Endothelial cell of umbilical vein (primary cell): ENCODE measurements around the gene TSHB. TPM values are rescaled to one million over a fixed set of nuclear protein-coding genes. Genes with fewer than 3 reads are reported as not detected.

Experiments
- BruUV-seq: library from RNA; stranded (reverse); fragments of 400-500 nt; replicated peaks from 2 replicates; lab custom pipeline; 2021; lab: Mats Ljungman, UMichigan
- CTCF ChIA-PET: fragments of 300-600, 350-600 bp; sonication (Branson Sonifier 250); formaldehyde crosslinking; loops from one replicate; lab custom pipeline; 2021; ENCODE audit warnings: antibody characterized with exemption, inconsistent platforms; lab: Charles Lee
- POLR2A ChIA-PET: fragments of 300-600, 350-600 bp; sonication (Branson Sonifier 250); formaldehyde crosslinking; loops from one replicate; lab custom pipeline; 2021; ENCODE audit warnings: antibody characterized with exemption, inconsistent platforms; lab: Charles Lee
- DNase-seq: peaks from one replicate; pipeline ENCODE4 v3.0.0-alpha.2; 2011; ENCODE audit warnings: low read depth, low spot score
- FAIRE-seq: peaks from 2 replicates; lab custom pipeline; 2011; peaks lifted over from hg19 to GRCh38; lab: Jason Lieb, UNC
- H2AFZ ChIP-seq: 2 replicates; pipeline ENCODE4 v1.6.0; 2012; ENCODE audit warnings: low read depth, low read length, control low read depth, inconsistent platforms
- H3K27ac ChIP-seq: 2 replicates; pipeline ENCODE4 v1.5.1; 2011; ENCODE audit warnings: low read depth, mild to moderate bottlenecking, control low read depth, low read length, moderate library complexity; ENCODE audit not compliant: insufficient read depth
- H3K27me3 ChIP-seq, 2 experiments: 2 replicates each; pipeline versions ENCODE4 v1.6.0 to v1.6.1; 2011; ENCODE audit warnings: low read length in 2 of 2, mixed read lengths in 1 of 2; ENCODE audit not compliant: control insufficient read depth in 2 of 2, insufficient read depth in 2 of 2
- H3K36me3 ChIP-seq, 2 experiments: 2 replicates in 1 of 2; 3 replicates in 1 of 2; pipeline ENCODE4 v1.5.1; 2011; ENCODE audit warnings: low read length in 2 of 2, mild to moderate bottlenecking in 1 of 2, moderate library complexity in 1 of 2; ENCODE audit not compliant: control insufficient read depth in 2 of 2, insufficient read depth in 2 of 2; ENCODE audit errors: extremely low read depth in 1 of 2
- H3K4me1 ChIP-seq: 3 replicates; pipeline ENCODE4 v1.5.1; 2011; ENCODE audit warnings: mild to moderate bottlenecking, low read length; ENCODE audit not compliant: control insufficient read depth, insufficient read depth; ENCODE audit errors: extremely low read depth
- H3K4me2 ChIP-seq: 2 replicates; pipeline ENCODE4 v1.6.1; 2011; ENCODE audit warnings: low read length, control low read depth, mixed read lengths; ENCODE audit not compliant: insufficient read depth
- H3K4me3 ChIP-seq, 3 experiments: fragments of 200-600 bp in 1 of 3; sonication (generic), shearing (Covaris generic) in 1 of 3; replicated peaks in 1 of 3; 2 replicates each; pipeline ENCODE4 v1.5.1; 2011 to 2016; ENCODE audit warnings: control low read depth in 3 of 3, low read length in 3 of 3, mild to moderate bottlenecking in 2 of 3, inconsistent platforms in 1 of 3, low read depth in 1 of 3, moderate library complexity in 1 of 3; ENCODE audit not compliant: insufficient read depth in 1 of 3
- H3K79me2 ChIP-seq: 2 replicates; pipeline ENCODE4 v1.6.0; 2012; ENCODE audit warnings: low read length, inconsistent platforms; ENCODE audit not compliant: control insufficient read depth, insufficient read depth
- H3K9ac ChIP-seq: replicated peaks from 2 replicates; pipeline ENCODE3; 2011; ENCODE audit warnings: low read length, control low read depth; ENCODE audit not compliant: insufficient read depth; ENCODE audit errors: extremely low read depth
- H3K9me1 ChIP-seq: replicated peaks from 3 replicates; pipeline ENCODE4 v1.6.0; 2011; ENCODE audit warnings: mild to moderate bottlenecking, low read length; ENCODE audit not compliant: control insufficient read depth, insufficient read depth; ENCODE audit errors: extremely low read depth
- H3K9me3 ChIP-seq: replicated peaks from 2 replicates; pipeline ENCODE4 v1.5.1; 2012; ENCODE audit warnings: low read length, inconsistent platforms; ENCODE audit not compliant: control insufficient read depth, insufficient read depth
- H4K20me1 ChIP-seq: replicated peaks from 2 replicates; pipeline ENCODE3; 2011; ENCODE audit warnings: mild to moderate bottlenecking, low read length; ENCODE audit not compliant: control insufficient read depth, insufficient read depth; ENCODE audit errors: extremely low read depth
- EZH2 ChIP-seq: IDR thresholded peaks from 2 replicates; pipeline ENCODE4 v1.6.1; 2012; ENCODE audit warnings: borderline replicate concordance, low read depth, mild to moderate bottlenecking, moderate library complexity, low read length, inconsistent platforms; ENCODE audit not compliant: severe bottlenecking
- FOS ChIP-seq: IDR thresholded peaks from 2 replicates; pipeline ENCODE4 v1.6.1; 2011; ENCODE audit warnings: mild to moderate bottlenecking, low read length, moderate library complexity, borderline replicate concordance; ENCODE audit not compliant: insufficient read depth
- GATA2 ChIP-seq: IDR thresholded peaks from 2 replicates; pipeline ENCODE4 v1.7.0; 2011; ENCODE audit warnings: low read depth, mild to moderate bottlenecking, moderate library complexity, mixed read lengths, low read length; ENCODE audit not compliant: insufficient read length, insufficient read depth
- JUN ChIP-seq: IDR thresholded peaks from 2 replicates; pipeline ENCODE4 v1.6.1; 2011; ENCODE audit warnings: borderline replicate concordance, low read depth; ENCODE audit not compliant: insufficient read length, insufficient read depth
- MAX ChIP-seq: IDR thresholded peaks from 2 replicates; pipeline ENCODE4 v1.6.1; 2011; ENCODE audit not compliant: insufficient read depth, insufficient read length
- MYC ChIP-seq: IDR thresholded peaks from one replicate; pipeline ENCODE4 v1.6.1; 2011; ENCODE audit warnings: mild to moderate bottlenecking, low read depth, low read length
- POLR2A ChIP-seq: IDR thresholded peaks from 2 replicates; pipeline ENCODE4 v1.6.1; 2012; ENCODE audit warnings: low read depth, mild to moderate bottlenecking, control low read depth, low read length
- POLR2AphosphoS5 ChIP-seq: IDR thresholded peaks from 2 replicates; pipeline ENCODE4 v1.6.1; 2012; ENCODE audit warnings: low read depth, mild to moderate bottlenecking, control low read depth, low read length, moderate library complexity; ENCODE audit not compliant: insufficient read depth
- dilution Hi-C: fragments of 300-500 bp; cut with MboI; formaldehyde crosslinking; loops from one replicate; pipeline ENCODE4 v1.15.0; 2019; ENCODE audit warnings: low sequenced_read_pairs; ENCODE audit not compliant: extremely low pct_ligation_motif_present
- intact Hi-C: fragments of 100-400 bp; cut with micrococcal nuclease; formaldehyde crosslinking; loops from one replicate; pipeline ENCODE4 v1.10.0; 2022
- polyA plus RNA-seq, 4 experiments: library from polyadenylated mRNA; depleted of rRNA in 3 of 4; stranded (reverse) in 3 of 4; unstranded in 1 of 4; fragments of >200 nt; gene quantifications; 2 replicates each; pipeline versions ENCODE4 v1.2.1 to v1.2.3, GENCODE V29; 2011 to 2012; ENCODE audit warnings: missing spikeins in 1 of 4
- total RNA-seq: library from RNA; stranded (reverse); gene quantifications from 2 replicates; pipeline ENCODE4 v1.2.3, GENCODE V29; 2021
- TF ChIP-seq, protein P1 (sequence below), 2 donors: IDR thresholded peaks; 1 replicate in 1 of 2; 2 replicates in 1 of 2; pipeline ENCODE4 v1.5.1; 2011; ENCODE audit warnings: low read length in 2 of 2, mild to moderate bottlenecking in 2 of 2, moderate library complexity in 2 of 2, control low read depth in 1 of 2, inconsistent platforms in 1 of 2, low read depth in 1 of 2; ENCODE audit not compliant: insufficient read depth in 1 of 2; ENCODE audit errors: extremely low read depth in 1 of 2

Gene TSHB
- total and polyA plus RNA-seq, 2 donors (not counting 3 experiments of a cell fraction or from before 2014, with no cell fraction given) = not detected

- Histone ChIP-seq H3K27me3 (peaks cover 5 to 8% of the 10 kb centered on the region in 2 experiments), H3K9me1 (no peaks in the 10 kb centered on the region), H4K20me1 (no peaks in the 10 kb centered on the region), H3K79me2 (no peaks in the 10 kb centered on the region), H3K27ac (no peak overlapping the region), H2AFZ (no peak overlapping the region), H3K9ac (no peak overlapping the region), H3K4me2 (no peak overlapping the region), H3K4me3 (no peak overlapping the region), H3K4me1 (no peaks in the 10 kb centered on the region), H3K36me3 (no peaks in the 10 kb centered on the region), H3K9me3 (no peaks in the 10 kb centered on the region)
- intact Hi-C loops = no loop called here
- CTCF ChIA-PET = interaction anchor here (0.7 kb wide), 1 partner anchor 20 kb away, joined by 3 read pairs; no protein-coding TSS in a partner anchor
- dilution Hi-C loops = no loop called here
- DNase-seq (no peak), FAIRE-seq (no peak)
- POLR2A ChIA-PET = no interaction called here
- TF ChIP-seq, protein P1, sequence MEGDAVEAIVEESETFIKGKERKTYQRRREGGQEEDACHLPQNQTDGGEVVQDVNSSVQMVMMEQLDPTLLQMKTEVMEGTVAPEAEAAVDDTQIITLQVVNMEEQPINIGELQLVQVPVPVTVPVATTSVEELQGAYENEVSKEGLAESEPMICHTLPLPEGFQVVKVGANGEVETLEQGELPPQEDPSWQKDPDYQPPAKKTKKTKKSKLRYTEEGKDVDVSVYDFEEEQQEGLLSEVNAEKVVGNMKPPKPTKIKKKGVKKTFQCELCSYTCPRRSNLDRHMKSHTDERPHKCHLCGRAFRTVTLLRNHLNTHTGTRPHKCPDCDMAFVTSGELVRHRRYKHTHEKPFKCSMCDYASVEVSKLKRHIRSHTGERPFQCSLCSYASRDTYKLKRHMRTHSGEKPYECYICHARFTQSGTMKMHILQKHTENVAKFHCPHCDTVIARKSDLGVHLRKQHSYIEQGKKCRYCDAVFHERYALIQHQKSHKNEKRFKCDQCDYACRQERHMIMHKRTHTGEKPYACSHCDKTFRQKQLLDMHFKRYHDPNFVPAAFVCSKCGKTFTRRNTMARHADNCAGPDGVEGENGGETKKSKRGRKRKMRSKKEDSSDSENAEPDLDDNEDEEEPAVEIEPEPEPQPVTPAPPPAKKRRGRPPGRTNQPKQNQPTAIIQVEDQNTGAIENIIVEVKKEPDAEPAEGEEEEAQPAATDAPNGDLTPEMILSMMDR (IDR thresholded peaks at IDR 0.05; ENCODE audit: extremely low read depth in 1 of 2, insufficient read depth in 1 of 2, low read depth in 1 of 2, low read length in 2 of 2) = no peak
- TF ChIP-seq JUN (no peak), MAX (no peak), EZH2 (no peak), FOS (no peak), POLR2AphosphoS5 (no peak), MYC (no peak), POLR2A (no peak), GATA2 (no peak)
- BruUV-seq = no TSS peak
Measured at GRCh38 chr1:115073298-115074087, 43.9 kb downstream of the TSHB start.
